ENCODE measurements around the gene C11orf71. TPM values are rescaled to one million over a fixed set of nuclear protein-coding genes. Genes with fewer than 3 reads are reported as not detected.

The C11orf71 gene
- total and polyA plus RNA-seq, 4 donors: 7.1 to 22.3 (median 7.9) TPM

- Histone ChIP-seq H3K27ac (ENCODE audit: low read depth in 1 of 2, low read length in 2 of 2) (no peak overlapping the region), H3K9me3 (ENCODE audit: control insufficient read depth in 4 of 4, low read length in 3 of 4) (no peaks in the 10 kb centered on the region), H3K4me1 (ENCODE audit: control insufficient read depth in 4 of 4, insufficient read depth in 4 of 4, low read length in 3 of 4) (no peaks in the 10 kb centered on the region), H3K4me3 (ENCODE audit: low read depth in 1 of 3, low read length in 3 of 3) (no peak overlapping the region), H3K27me3 (ENCODE audit: control insufficient read depth in 4 of 4, insufficient read depth in 4 of 4, low read length in 3 of 4) (no peaks in the 10 kb centered on the region), H3K36me3 (ENCODE audit: control insufficient read depth in 4 of 4, insufficient read depth in 3 of 4, low read depth in 1 of 4, low read length in 3 of 4) (no peaks in the 10 kb centered on the region), H3K9ac (ENCODE audit: low read depth in 1 of 2, low read length in 2 of 2) (no peak overlapping the region)
- WGBS: 86% methylated on average over 3 of the region's 3 CpGs
- no peak for DNase-seq (ENCODE audit: low spot score)
- TF ChIP-seq ZBTB33 (IDR thresholded peaks at IDR 0.05): no peak
- TF ChIP-seq SP1 (IDR thresholded peaks at IDR 0.05): no peak
- TF ChIP-seq NR2F2 (IDR thresholded peaks at IDR 0.05): no peak
- TF ChIP-seq RAD21 (IDR thresholded peaks at IDR 0.05): no peak
- no peak for TF ChIP-seq HNF4A (conservative IDR thresholded peaks at IDR 0.05)
- no peak for TF ChIP-seq REST (IDR thresholded peaks at IDR 0.05)
- no peak for TF ChIP-seq HNF4G (IDR thresholded peaks at IDR 0.05)
- no peak for TF ChIP-seq ATF3 (IDR thresholded peaks at IDR 0.05)
- TF ChIP-seq FOXA2 (IDR thresholded peaks at IDR 0.05): no peak
- no peak for TF ChIP-seq RXRA (IDR thresholded peaks at IDR 0.05)
- TF ChIP-seq EGR1 (IDR thresholded peaks at IDR 0.05; ENCODE audit: low read depth in 2 of 2): no peak
- no peak for TF ChIP-seq YY1 (IDR thresholded peaks at IDR 0.05)
- TF ChIP-seq CTCF (IDR thresholded peaks at IDR 0.05; ENCODE audit: low read depth, low read length, missing input control): no peak
- TF ChIP-seq FOXA1 (IDR thresholded peaks at IDR 0.05): no peak
- TF ChIP-seq JUND (IDR thresholded peaks at IDR 0.05): no peak
Observed at GRCh38 chr11:114375052-114375451, 25.3 kb downstream of the C11orf71 start.

- Histone ChIP-seq H3K27ac (ENCODE audit: low read depth in 1 of 2, low read length in 2 of 2) (no peak overlapping the region), H3K4me1 (ENCODE audit: control insufficient read depth in 4 of 4, insufficient read depth in 4 of 4, low read length in 3 of 4) (no peaks in the 10 kb centered on the region), H3K4me3 (ENCODE audit: low read depth in 1 of 3, low read length in 3 of 3) (no peak overlapping the region), H3K36me3 (ENCODE audit: control insufficient read depth in 4 of 4, insufficient read depth in 3 of 4, low read depth in 1 of 4, low read length in 3 of 4) (no peaks in the 10 kb centered on the region), H3K9ac (ENCODE audit: low read depth in 1 of 2, low read length in 2 of 2) (no peak overlapping the region), H3K9me3 (ENCODE audit: control insufficient read depth in 4 of 4, low read length in 3 of 4) (no peaks in the 10 kb centered on the region), H3K27me3 (ENCODE audit: control insufficient read depth in 4 of 4, insufficient read depth in 4 of 4, low read length in 3 of 4) (no peaks in the 10 kb centered on the region)
- TF ChIP-seq CTCF (IDR thresholded peaks at IDR 0.05; ENCODE audit: low read depth, low read length, missing input control): no peak
- no peak for TF ChIP-seq JUND (IDR thresholded peaks at IDR 0.05)
- TF ChIP-seq GABPA (IDR thresholded peaks at IDR 0.05 in 1 of 2, conservative IDR thresholded peaks at IDR 0.05 in 1 of 2): no peak
- TF ChIP-seq FOXA2 (IDR thresholded peaks at IDR 0.05): no peak
- TF ChIP-seq RXRA (IDR thresholded peaks at IDR 0.05): no peak
- TF ChIP-seq EGR1 (IDR thresholded peaks at IDR 0.05; ENCODE audit: low read depth in 2 of 2): no peak
- no peak for TF ChIP-seq HNF4A (conservative IDR thresholded peaks at IDR 0.05)
- no peak for TF ChIP-seq REST (IDR thresholded peaks at IDR 0.05)
- 57% methylated on average over 5 of the region's 5 CpGs for WGBS
- DNase-seq (ENCODE audit: low spot score): no peak
Observed at GRCh38 chr11:114368918-114369680, 31.2 kb downstream of the C11orf71 start.
